GM12878 (cell line): Measurements from ENCODE around the gene PXDC1. TPM values are rescaled to one million over a fixed set of nuclear protein-coding genes. Genes with fewer than 3 reads are reported as not detected.

Experiments
- ESRRA ChIP-seq: IDR thresholded peaks from 2 replicates; pipeline ENCODE4 v1.6.1; 2012; ENCODE audit warnings: mild to moderate bottlenecking, low read length, improper control_type of control experiment
- HDGF ChIP-seq: fragments of 450-650 bp; IDR thresholded peaks from 2 replicates; pipeline ENCODE4 v1.6.1; 2016; ENCODE audit warnings: antibody characterized with exemption
- MTA2 ChIP-seq: fragments of 450-650 bp; IDR thresholded peaks from 2 replicates; pipeline ENCODE4 v1.6.1; 2016; ENCODE audit warnings: low read depth, mild to moderate bottlenecking, moderate library complexity
- NR2F1 ChIP-seq: fragments of 450-650 bp; conservative IDR thresholded peaks from 2 replicates; pipeline ENCODE4 v1.6.1; 2017; ENCODE audit warnings: mild to moderate bottlenecking
- POLR2AphosphoS5 ChIP-seq: IDR thresholded peaks from 2 replicates; pipeline ENCODE4 v1.6.1; 2011; ENCODE audit warnings: mild to moderate bottlenecking, low read length, inconsistent platforms
- RAD21 ChIP-seq: IDR thresholded peaks from 2 replicates; pipeline ENCODE4 v1.6.1; 2011; ENCODE audit warnings: mild to moderate bottlenecking, low read depth, low read length, moderate library complexity; ENCODE audit not compliant: insufficient read depth
- SIX5 ChIP-seq: IDR thresholded peaks from 2 replicates; pipeline ENCODE4 v1.6.1; 2011; ENCODE audit warnings: mild to moderate bottlenecking, low read depth, low read length, moderate library complexity; ENCODE audit not compliant: severe bottlenecking
- SPI1 ChIP-seq: IDR thresholded peaks from 2 replicates; pipeline ENCODE4 v1.6.1; 2011; ENCODE audit warnings: low read depth, mild to moderate bottlenecking, low read length, moderate library complexity, borderline replicate concordance; ENCODE audit not compliant: insufficient read depth
- polyA plus RNA-seq, 11 experiments: library from polyadenylated mRNA; depleted of rRNA in 4 of 11; unstranded in 6 of 11; stranded (reverse) in 5 of 11; fragments of >200 nt; fragmentation: Nextera tagmentation in 4 of 11; fragmentation: Illumina TruSeq in 1 of 11; extraction: Ambion mirVana in 4 of 11; extraction: Trizol in 1 of 11; gene quantifications; 1 replicate in 1 of 11; 2 replicates in 10 of 11; pipeline versions ENCODE4 v1.2.1 to v1.2.3, GENCODE V29; 2011 to 2016; ENCODE audit warnings: inconsistent platforms in 2 of 11, missing spikeins in 2 of 11, low read depth in 1 of 11
- total RNA-seq, 4 experiments: library from RNA; depleted of rRNA in 3 of 4; stranded (reverse); fragments of >200 nt in 3 of 4; fragmentation: Illumina TruSeq in 1 of 4; extraction: Trizol in 1 of 4; gene quantifications; 2 replicates each; pipeline versions ENCODE4 v1.2.1 to v1.2.3, GENCODE V29; 2013 to 2021
- TF ChIP-seq, protein P1 (sequence below): IDR thresholded peaks from 2 replicates; pipeline ENCODE4 v1.6.1; 2011; ENCODE audit warnings: low read depth, low read length, improper control_type of control experiment, borderline replicate concordance
- TF ChIP-seq, protein P2 (sequence below): fragments of 150-350 bp; IDR thresholded peaks from 2 replicates; pipeline ENCODE4 v1.6.1; 2016; ENCODE audit warnings: low read depth, low read length

PXDC1 gene
- total and polyA plus RNA-seq, 10 of the 15 experiments (the other 5 are each of a cell fraction or from before 2014, with no cell fraction given), result 0.03 to 0.72 (median 0.32) TPM; not detected in 2

DNA sequence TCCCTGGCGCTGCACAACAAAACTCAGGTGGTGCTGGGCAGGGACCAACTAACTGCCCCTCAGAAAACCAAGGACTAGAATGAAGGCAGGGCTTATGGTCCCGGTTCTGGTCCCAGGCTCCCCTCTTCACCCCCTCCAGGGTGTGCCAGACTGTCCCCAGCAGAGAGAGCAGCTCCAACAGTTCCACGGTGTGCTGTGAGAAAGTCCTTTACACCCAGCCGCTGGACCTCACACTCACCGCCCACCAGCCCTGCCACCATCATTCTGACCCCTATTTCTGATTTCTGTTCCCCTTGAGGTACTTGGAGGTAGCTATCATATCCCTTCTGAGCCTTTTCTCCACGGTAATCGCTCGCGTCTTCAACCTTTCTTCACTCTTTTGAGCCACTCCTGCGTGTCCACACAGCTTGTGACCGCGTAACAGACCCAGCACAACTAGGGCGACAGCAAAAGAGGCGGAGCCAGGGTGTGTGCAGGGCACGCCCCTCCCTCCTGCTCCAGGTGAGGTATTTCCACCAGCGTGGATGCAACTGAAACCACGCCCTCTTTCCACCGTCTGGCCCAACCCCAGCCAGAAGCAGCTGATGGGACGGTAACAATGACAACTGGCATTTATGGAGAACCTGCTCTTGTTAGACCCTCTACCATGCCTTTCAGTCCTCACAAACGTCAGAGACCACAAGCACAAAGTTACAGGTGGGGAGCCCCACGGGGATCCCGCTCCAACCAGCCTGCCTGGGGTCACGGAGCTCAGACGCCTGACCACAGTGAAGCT lies 2.3 kb downstream of the PXDC1 start (continued):
- no peak for TF ChIP-seq RAD21
- TF ChIP-seq, protein P1, sequence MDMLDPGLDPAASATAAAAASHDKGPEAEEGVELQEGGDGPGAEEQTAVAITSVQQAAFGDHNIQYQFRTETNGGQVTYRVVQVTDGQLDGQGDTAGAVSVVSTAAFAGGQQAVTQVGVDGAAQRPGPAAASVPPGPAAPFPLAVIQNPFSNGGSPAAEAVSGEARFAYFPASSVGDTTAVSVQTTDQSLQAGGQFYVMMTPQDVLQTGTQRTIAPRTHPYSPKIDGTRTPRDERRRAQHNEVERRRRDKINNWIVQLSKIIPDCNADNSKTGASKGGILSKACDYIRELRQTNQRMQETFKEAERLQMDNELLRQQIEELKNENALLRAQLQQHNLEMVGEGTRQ, result no peak
- no peak for TF ChIP-seq SPI1
- no peak for TF ChIP-seq POLR2AphosphoS5
- TF ChIP-seq, protein P2, sequence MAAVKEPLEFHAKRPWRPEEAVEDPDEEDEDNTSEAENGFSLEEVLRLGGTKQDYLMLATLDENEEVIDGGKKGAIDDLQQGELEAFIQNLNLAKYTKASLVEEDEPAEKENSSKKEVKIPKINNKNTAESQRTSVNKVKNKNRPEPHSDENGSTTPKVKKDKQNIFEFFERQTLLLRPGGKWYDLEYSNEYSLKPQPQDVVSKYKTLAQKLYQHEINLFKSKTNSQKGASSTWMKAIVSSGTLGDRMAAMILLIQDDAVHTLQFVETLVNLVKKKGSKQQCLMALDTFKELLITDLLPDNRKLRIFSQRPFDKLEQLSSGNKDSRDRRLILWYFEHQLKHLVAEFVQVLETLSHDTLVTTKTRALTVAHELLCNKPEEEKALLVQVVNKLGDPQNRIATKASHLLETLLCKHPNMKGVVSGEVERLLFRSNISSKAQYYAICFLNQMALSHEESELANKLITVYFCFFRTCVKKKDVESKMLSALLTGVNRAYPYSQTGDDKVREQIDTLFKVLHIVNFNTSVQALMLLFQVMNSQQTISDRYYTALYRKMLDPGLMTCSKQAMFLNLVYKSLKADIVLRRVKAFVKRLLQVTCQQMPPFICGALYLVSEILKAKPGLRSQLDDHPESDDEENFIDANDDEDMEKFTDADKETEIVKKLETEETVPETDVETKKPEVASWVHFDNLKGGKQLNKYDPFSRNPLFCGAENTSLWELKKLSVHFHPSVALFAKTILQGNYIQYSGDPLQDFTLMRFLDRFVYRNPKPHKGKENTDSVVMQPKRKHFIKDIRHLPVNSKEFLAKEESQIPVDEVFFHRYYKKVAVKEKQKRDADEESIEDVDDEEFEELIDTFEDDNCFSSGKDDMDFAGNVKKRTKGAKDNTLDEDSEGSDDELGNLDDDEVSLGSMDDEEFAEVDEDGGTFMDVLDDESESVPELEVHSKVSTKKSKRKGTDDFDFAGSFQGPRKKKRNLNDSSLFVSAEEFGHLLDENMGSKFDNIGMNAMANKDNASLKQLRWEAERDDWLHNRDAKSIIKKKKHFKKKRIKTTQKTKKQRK, result no peak
- TF ChIP-seq SIX5, result no peak
- no peak for TF ChIP-seq NR2F1
- TF ChIP-seq HDGF, result no peak
- TF ChIP-seq MTA2, result no peak
- TF ChIP-seq ESRRA, result no peak
